NCI-H774 (cell line): Measurements from ENCODE around the gene LAMA4.

Experiments used
- DNase-seq: peaks from one replicate; lab custom pipeline; 2025; lab: John Stamatoyannopoulos, UW

The LAMA4 gene

DNA sequence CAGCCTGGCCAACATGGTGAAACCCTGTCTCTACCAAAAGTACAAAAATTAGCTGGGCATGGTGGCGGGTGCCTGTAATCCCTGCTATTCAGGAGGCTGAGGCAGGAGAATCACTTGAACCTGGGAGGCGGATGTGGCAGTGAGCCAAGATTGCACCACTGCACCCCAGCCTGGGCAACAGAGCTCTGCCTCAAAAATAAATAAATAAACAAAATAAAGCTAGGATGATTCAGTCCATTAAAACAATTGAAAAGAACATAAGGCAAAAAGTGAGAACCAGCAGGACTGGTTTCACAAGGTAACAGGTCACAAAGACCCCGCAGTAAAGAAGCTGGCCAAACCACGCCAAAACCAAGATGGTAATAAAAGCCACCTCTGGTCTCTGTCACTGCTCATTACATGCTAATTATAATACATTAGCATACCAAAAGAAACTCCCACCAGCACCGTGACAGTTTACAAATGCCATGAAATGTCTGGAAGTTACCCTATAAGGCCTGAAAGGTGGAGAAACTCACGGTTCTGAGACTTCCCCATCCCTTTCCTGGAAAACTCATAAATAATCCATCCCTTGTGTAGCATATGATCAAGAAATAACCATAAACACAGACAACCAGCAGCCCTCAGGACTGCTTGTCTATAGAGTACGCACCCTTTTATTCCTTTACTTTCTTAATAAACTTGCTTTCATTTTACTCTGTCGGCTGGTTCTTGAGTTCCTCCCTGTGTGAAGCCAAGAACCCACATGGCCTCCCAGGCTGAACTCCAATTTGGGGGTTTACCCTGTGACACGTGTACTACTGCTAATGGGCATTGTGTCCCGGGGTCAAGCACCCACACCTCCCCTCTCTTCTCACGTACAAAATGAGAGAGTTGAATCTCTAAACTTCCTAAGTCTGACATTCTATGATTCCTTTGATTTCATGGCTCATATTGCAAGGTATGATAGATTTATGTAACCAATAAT is 10.2 kb downstream of the LAMA4 start:
- no peak for DNase-seq

- DNase-seq, result no peak
These were observed 12.4 kb downstream of the LAMA4 start for GRCh38 chr6:112241820-112242429.

- DNase-seq, result no peak
These were observed 16.8 kb downstream of the LAMA4 start for GRCh38 chr6:112237595-112237994.

GRCh38 chr6:112237066-112237465 is 17.3 kb downstream of the LAMA4 start:
- DNase-seq, result no peak

DNA sequence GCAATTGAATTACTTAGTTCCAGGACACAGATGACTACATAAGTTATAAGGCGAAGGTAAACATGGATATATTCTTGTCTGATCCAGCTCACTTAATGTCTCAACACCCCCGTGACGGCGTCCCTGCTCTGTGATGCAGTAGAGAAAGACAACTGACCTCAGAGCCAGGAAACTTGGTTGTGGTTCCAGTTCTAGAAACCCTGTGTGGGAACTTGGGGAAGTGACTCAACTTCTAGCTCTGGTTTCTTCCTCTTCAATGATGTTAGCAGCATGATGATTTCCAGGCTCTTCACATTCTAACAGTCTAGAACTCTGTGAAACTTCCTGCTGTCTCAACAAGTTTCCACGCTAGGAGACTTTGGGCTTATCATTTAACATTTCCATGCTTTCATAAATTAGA is 18.4 kb downstream of the LAMA4 start:
- no peak for DNase-seq

DNA sequence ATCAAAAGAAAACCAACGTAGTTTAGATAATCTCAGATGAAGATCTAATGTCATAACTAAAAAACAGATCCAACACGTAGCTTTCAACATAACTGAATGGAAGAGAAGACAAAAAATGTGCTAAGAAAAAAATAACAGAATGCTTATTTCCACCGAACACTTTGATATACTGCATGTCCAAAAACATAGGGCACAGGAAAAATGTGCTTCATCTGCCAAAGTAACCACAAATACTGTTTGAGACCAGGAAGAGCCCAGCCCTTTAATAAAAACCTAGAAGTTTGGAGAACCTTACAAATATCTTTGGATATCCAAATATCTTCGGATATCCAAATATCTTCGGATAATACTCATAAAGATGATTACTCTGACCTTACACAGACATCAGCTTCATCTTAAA is 19.8 kb downstream of the LAMA4 start:
- DNase-seq, result no peak

- DNase-seq, result no peak
These were observed 20.5 kb downstream of the LAMA4 start for GRCh38 chr6:112233847-112234246.

DNA sequence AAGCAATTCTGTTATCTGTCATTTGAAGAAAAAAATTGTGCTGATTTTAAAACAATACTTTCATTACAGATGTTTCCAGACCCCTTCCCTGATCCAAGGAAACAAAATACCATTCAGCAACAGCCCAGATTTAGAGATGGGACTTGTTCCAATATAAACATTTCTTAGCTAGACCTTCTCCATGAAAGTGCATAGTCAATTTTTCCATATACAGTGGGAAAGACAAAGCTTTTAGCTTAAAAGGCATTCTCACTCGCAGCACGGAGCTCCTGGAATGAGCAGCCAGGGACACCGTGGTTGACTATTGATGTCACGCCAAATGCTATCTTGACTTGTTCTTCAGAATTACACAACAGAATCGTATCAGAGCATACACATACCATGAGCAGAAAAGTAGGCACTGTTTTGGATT is 21.5 kb downstream of the LAMA4 start:
- DNase-seq, result no peak

DNA sequence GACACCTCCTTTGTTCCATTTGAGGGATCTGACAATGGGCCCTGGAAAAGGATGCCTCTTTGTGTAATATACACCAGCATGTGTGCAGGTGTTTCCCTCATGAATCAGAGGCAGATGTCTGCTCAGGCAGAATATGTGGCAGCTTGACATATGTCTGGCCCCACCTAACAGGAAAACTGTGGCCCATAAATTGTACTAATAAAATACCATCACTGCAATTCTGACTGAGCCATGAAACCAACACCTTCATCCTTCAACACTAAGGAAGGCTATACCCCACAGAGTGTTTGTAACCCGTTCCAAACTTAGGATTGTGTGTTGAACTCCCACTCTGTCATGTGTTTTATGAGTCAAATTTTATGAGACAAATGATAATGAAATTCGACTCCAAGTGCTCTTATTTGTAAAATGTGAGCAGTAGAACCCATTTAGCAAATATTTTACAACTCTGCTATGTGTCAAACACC is 22.7 kb downstream of the LAMA4 start:
- peak; percentile 70 for DNase-seq

DNA sequence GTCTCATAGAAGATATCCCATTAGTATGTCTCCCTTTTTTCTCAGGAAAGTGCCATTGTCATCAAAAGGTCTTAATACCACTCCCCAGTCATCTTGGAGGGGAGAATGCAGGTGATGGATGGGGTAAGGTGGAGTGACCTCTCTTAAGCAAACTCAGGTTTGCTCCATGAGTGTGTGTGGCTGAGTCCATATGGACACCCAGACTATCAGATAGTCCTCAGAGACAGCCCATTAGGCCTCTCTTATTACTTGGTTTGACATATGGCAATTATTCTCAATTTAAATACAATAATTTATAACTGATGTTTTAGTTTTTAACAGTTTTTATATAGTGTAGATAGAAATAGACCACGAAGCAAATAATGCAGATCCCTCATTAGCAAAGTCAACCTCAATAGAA is 23.2 kb downstream of the LAMA4 start:
- no peak for DNase-seq

GRCh38 chr6:112228480-112229332 is 25.7 kb downstream of the LAMA4 start:
- no peak for DNase-seq

DNA sequence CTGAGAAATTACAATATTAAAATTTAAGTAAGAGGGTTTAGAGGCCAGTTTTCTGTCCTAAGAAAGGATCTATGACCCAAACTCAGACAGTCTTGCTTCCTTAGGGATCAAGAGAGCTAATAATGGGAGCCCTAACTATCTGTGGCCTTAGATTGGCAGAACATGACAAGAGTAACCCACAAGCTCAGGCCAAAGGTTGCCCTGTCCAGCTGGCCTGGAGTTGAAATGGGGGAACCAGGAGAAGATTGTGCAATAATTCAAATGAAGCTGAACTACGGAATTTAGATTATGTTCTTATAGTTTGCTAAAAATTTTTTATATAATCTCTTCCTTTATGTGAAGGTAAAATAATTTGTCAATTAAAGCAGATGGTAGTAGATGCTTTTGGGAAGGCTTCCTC is 26.4 kb downstream of the LAMA4 start:
- DNase-seq, result no peak

DNA sequence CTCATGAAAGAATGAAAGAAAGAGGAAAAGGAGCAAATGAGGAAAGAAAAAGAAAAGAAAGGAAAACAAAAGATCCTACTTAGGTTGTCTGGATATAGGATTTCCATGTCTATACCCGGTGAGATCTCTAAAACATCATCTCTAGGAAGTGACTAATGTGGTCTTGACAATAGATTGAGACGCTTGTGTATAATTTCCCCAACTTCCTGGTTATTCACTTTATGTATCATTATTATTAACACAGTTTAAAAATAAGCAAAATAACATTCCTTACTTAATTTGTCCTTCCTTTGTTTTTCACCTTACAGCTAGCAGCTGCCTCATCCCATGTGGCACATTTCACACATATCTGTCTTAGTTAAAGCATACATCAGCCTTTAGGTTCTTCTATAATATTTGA is 27.0 kb downstream of the LAMA4 start:
- DNase-seq, result no peak

- DNase-seq, result no peak
These were observed 28.7 kb downstream of the LAMA4 start for GRCh38 chr6:112225691-112226090.

- DNase-seq, result no peak
These were observed 30.3 kb downstream of the LAMA4 start for GRCh38 chr6:112224088-112224487.

GRCh38 chr6:112223070-112223861 is 31.1 kb downstream of the LAMA4 start:
- DNase-seq, result no peak

- DNase-seq, result no peak
These were observed 32.1 kb downstream of the LAMA4 start for GRCh38 chr6:112221981-112222852.

- DNase-seq, result no peak
These were observed 32.8 kb downstream of the LAMA4 start for GRCh38 chr6:112221561-112221960.

DNA sequence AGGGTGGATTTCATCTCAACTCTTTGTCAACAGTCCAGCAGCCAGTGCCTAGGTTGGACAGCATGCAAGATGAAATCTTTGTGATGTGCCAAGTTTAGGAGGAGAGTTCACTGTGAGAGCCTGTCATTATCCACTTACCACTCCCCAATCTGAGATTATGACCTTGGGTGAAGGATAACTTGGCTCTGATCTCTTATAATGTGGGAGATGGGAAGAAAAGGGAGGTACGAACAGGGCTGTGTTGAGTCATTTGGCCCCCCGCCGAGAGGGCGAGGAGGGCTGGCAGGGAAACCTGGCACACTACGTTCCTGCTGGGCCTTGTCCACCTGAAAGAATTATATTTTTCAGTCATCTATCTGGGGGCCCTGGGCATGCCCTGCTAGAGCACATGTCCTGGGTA is 35.8 kb downstream of the LAMA4 start:
- no peak for DNase-seq
